H1 (cell line): ENCODE data around the gene RPLP2. TPM values are rescaled to one million over a fixed set of nuclear protein-coding genes. Genes with fewer than 3 reads are reported as not detected.

ENCODE experiments used
- CTCF ChIA-PET: fragments of 300-600 bp; sonication (Branson Sonifier 250); formaldehyde crosslinking; loops from one replicate; lab custom pipeline; 2021; ENCODE audit not compliant: partially characterized antibody; lab: Charles Lee
- POLR2A ChIA-PET: fragments of 300-600 bp; sonication (Branson Sonifier 250); formaldehyde crosslinking; loops from one replicate; lab custom pipeline; 2021; ENCODE audit warnings: inconsistent platforms; ENCODE audit not compliant: partially characterized antibody; lab: Charles Lee
- DNase-seq, 2 experiments: peaks; one replicate each; pipeline versions ENCODE4 v3.0.0 to v3.0.0-alpha.2; 2010 to 2022; ENCODE audit warnings: low spot score in 2 of 2, low read depth in 1 of 2, mixed read lengths in 1 of 2
- FAIRE-seq: peaks from 2 replicates; lab custom pipeline; 2011; peaks lifted over from hg19 to GRCh38; lab: Jason Lieb, UNC
- H2AFZ ChIP-seq: 2 replicates; pipeline ENCODE4 v1.8.1; 2012; ENCODE audit warnings: low read length, inconsistent platforms
- H2AK5ac ChIP-seq: 2 replicates; pipeline ENCODE4 v1.6.1; 2013; ENCODE audit warnings: low read depth, low read length
- H2BK120ac ChIP-seq: replicated peaks from 2 replicates; pipeline ENCODE3; 2013; ENCODE audit warnings: low read depth, low read length, inconsistent platforms
- H2BK12ac ChIP-seq: 2 replicates; pipeline ENCODE4 v1.6.1; 2013; ENCODE audit warnings: low read depth, low read length
- H2BK15ac ChIP-seq: 2 replicates; pipeline ENCODE4 v1.6.1; 2013; ENCODE audit warnings: low read length
- H2BK20ac ChIP-seq: 2 replicates; pipeline ENCODE4 v1.6.1; 2013; ENCODE audit warnings: low read length
- H2BK5ac ChIP-seq: 2 replicates; pipeline ENCODE4 v1.6.1; 2013; ENCODE audit warnings: low read depth, low read length
- H3K14ac ChIP-seq: 2 replicates; pipeline ENCODE4 v1.6.1; 2013; ENCODE audit warnings: inconsistent platforms; ENCODE audit not compliant: insufficient read length
- H3K18ac ChIP-seq: 2 replicates; pipeline ENCODE4 v1.6.1; 2013; ENCODE audit warnings: low read length; ENCODE audit errors: extremely low read depth
- H3K23ac ChIP-seq: 2 replicates; pipeline ENCODE4 v1.6.1; 2013; ENCODE audit warnings: inconsistent platforms; ENCODE audit not compliant: insufficient read length
- H3K23me2 ChIP-seq: 2 replicates; pipeline ENCODE4 v1.6.1; 2013; ENCODE audit warnings: low read depth, low read length
- H3K27ac ChIP-seq: 2 replicates; pipeline ENCODE4 v1.6.1; 2011; ENCODE audit warnings: low read depth, low read length, inconsistent platforms
- H3K27me3 ChIP-seq, 4 experiments: replicated peaks in 1 of 4; 1 replicate in 1 of 4; 2 replicates in 3 of 4; pipeline versions ENCODE4 v1.6.1 to v1.8.1; 2011 to 2013; ENCODE audit warnings: low read length in 3 of 4, mild to moderate bottlenecking in 3 of 4, inconsistent platforms in 2 of 4, mixed read lengths in 2 of 4, moderate library complexity in 1 of 4; ENCODE audit not compliant: control insufficient read depth in 3 of 4, insufficient read depth in 3 of 4; ENCODE audit errors: extremely low read depth in 1 of 4
- H3K36me3 ChIP-seq, 4 experiments: 2 replicates each; pipeline versions ENCODE4 v1.6.1 to v1.8.1; 2011 to 2013; ENCODE audit warnings: mild to moderate bottlenecking in 4 of 4, low read length in 3 of 4, moderate library complexity in 2 of 4, control low read depth in 1 of 4, inconsistent platforms in 1 of 4; ENCODE audit not compliant: insufficient read depth in 4 of 4, control insufficient read depth in 2 of 4
- H3K4ac ChIP-seq: replicated peaks from 2 replicates; pipeline ENCODE3; 2013; ENCODE audit warnings: low read length, low read depth, mixed read lengths, inconsistent platforms; ENCODE audit not compliant: insufficient read length
- H3K4me1 ChIP-seq, 4 experiments: replicated peaks in 1 of 4; 1 replicate in 1 of 4; 2 replicates in 3 of 4; pipeline versions ENCODE4 v1.6.1 to v1.8.1; 2011 to 2013; ENCODE audit warnings: low read length in 3 of 4, inconsistent platforms in 2 of 4, mixed read lengths in 1 of 4; ENCODE audit not compliant: insufficient read depth in 4 of 4, control insufficient read depth in 3 of 4
- H3K4me2 ChIP-seq, 2 experiments: 2 replicates each; pipeline versions ENCODE4 v1.6.1 to v1.8.1; 2011 to 2013; ENCODE audit warnings: low read depth in 2 of 2, low read length in 2 of 2, control low read depth in 1 of 2, inconsistent platforms in 1 of 2, mild to moderate bottlenecking in 1 of 2; ENCODE audit not compliant: insufficient read depth in 1 of 2
- H3K4me3 ChIP-seq, 4 experiments: fragments of 200-600, 300-600 bp in 1 of 4; sonication (generic), shearing (Covaris generic), sonication (Bioruptor Twin) in 1 of 4; 2 replicates each; pipeline versions ENCODE4 v1.5.1 to v1.8.1; 2011 to 2016; ENCODE audit warnings: low read length in 4 of 4, low read depth in 3 of 4, control low read depth in 2 of 4, inconsistent platforms in 2 of 4, mild to moderate bottlenecking in 2 of 4, mixed read lengths in 1 of 4, moderate library complexity in 1 of 4; ENCODE audit not compliant: insufficient read depth in 2 of 4; ENCODE audit errors: extremely low read depth in 1 of 4
- H3K56ac ChIP-seq: replicated peaks from 2 replicates; pipeline ENCODE3; 2013; ENCODE audit warnings: low read depth, mild to moderate bottlenecking, mixed read lengths, low read length, inconsistent platforms; ENCODE audit not compliant: insufficient read length
- H3K79me1 ChIP-seq: 2 replicates; pipeline ENCODE4 v1.6.1; 2013; ENCODE audit warnings: low read depth, low read length, control low read depth
- H3K79me2 ChIP-seq, 2 experiments: 2 replicates each; pipeline versions ENCODE4 v1.6.1 to v1.8.1; 2012 to 2013; ENCODE audit warnings: low read length in 2 of 2, mild to moderate bottlenecking in 2 of 2, inconsistent platforms in 1 of 2; ENCODE audit not compliant: insufficient read depth in 2 of 2, control insufficient read depth in 1 of 2
- H3K9ac ChIP-seq, 4 experiments: replicated peaks in 1 of 4; 1 replicate in 1 of 4; 2 replicates in 3 of 4; pipeline versions ENCODE4 v1.6.1 to v1.8.1; 2011 to 2013; ENCODE audit warnings: low read depth in 3 of 4, low read length in 3 of 4, control low read depth in 2 of 4, mild to moderate bottlenecking in 2 of 4, moderate library complexity in 2 of 4, inconsistent platforms in 1 of 4; ENCODE audit errors: extremely low read depth in 1 of 4
- H3K9me3 ChIP-seq, 2 experiments: 2 replicates each; pipeline versions ENCODE4 v1.6.1 to v1.8.1; 2012 to 2013; ENCODE audit warnings: mild to moderate bottlenecking in 2 of 2, moderate library complexity in 2 of 2, control low read depth in 1 of 2, inconsistent platforms in 1 of 2, low read depth in 1 of 2, low read length in 1 of 2, mixed read lengths in 1 of 2; ENCODE audit not compliant: insufficient read depth in 2 of 2
- H4K20me1 ChIP-seq, 2 experiments: replicated peaks in 1 of 2; 2 replicates each; pipeline versions ENCODE3 to v1.8.1; 2011 to 2013; ENCODE audit warnings: inconsistent platforms in 2 of 2, low read length in 2 of 2, mild to moderate bottlenecking in 1 of 2; ENCODE audit not compliant: insufficient read depth in 2 of 2, control insufficient read depth in 1 of 2
- H4K5ac ChIP-seq: 2 replicates; pipeline ENCODE4 v1.6.1; 2013; ENCODE audit warnings: low read length, low read depth, mixed read lengths, inconsistent platforms; ENCODE audit not compliant: insufficient read length
- H4K8ac ChIP-seq: 2 replicates; pipeline ENCODE4 v1.8.0; 2013; ENCODE audit warnings: mild to moderate bottlenecking, moderate library complexity, low read length, inconsistent platforms; ENCODE audit not compliant: insufficient read depth; ENCODE audit errors: extremely low read depth
- H4K91ac ChIP-seq: replicated peaks from 2 replicates; pipeline ENCODE3; 2013; ENCODE audit warnings: low read length, mixed read lengths, inconsistent platforms; ENCODE audit not compliant: insufficient read length
- CHD2 ChIP-seq: IDR thresholded peaks from 2 replicates; pipeline ENCODE4 v1.6.1; 2012; ENCODE audit warnings: low read length, improper control_type of control experiment
- NANOG ChIP-seq: IDR thresholded peaks from 2 replicates; pipeline ENCODE4 v1.6.1; 2011; ENCODE audit warnings: low read length, low read depth, mild to moderate bottlenecking, inconsistent platforms; ENCODE audit not compliant: insufficient read depth, poor library complexity, severe bottlenecking
- RBBP5 ChIP-seq: IDR thresholded peaks from 2 replicates; pipeline ENCODE4 v1.7.1; 2012; ENCODE audit warnings: low read depth, mild to moderate bottlenecking, inconsistent platforms, low read length, moderate library complexity, borderline replicate concordance
- RFX5 ChIP-seq: IDR thresholded peaks from 2 replicates; pipeline ENCODE4 v1.6.1; 2011; ENCODE audit warnings: low read depth, low read length, improper control_type of control experiment, borderline replicate concordance
- RXRA ChIP-seq: IDR thresholded peaks from 2 replicates; pipeline ENCODE4 v1.6.1; 2011; ENCODE audit warnings: low read depth, mild to moderate bottlenecking, low read length, moderate library complexity; ENCODE audit not compliant: insufficient read depth
- SIN3A ChIP-seq, 2 experiments: IDR thresholded peaks in 1 of 2; conservative IDR thresholded peaks in 1 of 2; 2 replicates each; pipeline ENCODE4 v1.6.1; 2011 to 2012; ENCODE audit warnings: low read length in 2 of 2, improper control_type of control experiment in 1 of 2, low read depth in 1 of 2, mild to moderate bottlenecking in 1 of 2
- SP4 ChIP-seq: IDR thresholded peaks from 2 replicates; pipeline ENCODE4 v1.6.1; 2012; ENCODE audit warnings: low read length, inconsistent platforms
- WGBS, 2 experiments: shearing (Covaris generic) in 1 of 2; methylation state at CpG; one replicate each; pipeline versions ENCODE4 v1.1.6 to v1.1.7; 2013 to 2015; ENCODE audit warnings: low lambda C conversion rate in 2 of 2, mixed read lengths in 2 of 2, inconsistent platforms in 1 of 2, low coverage in 1 of 2, missing lambda C conversion rate in 1 of 2; ENCODE audit not compliant: insufficient replicate concordance in 2 of 2, insufficient coverage in 1 of 2, insufficient read length in 1 of 2; ENCODE audit errors: extremely low coverage in 1 of 2, missing lambda C conversion rate in 1 of 2; 5-methylcytosine and 5-hydroxymethylcytosine counted together
- polyA plus RNA-seq, 7 experiments: library from polyadenylated mRNA; depleted of rRNA in 3 of 7; stranded (reverse) in 5 of 7; unstranded in 2 of 7; fragments of >200 nt in 5 of 7; fragments of 200-250 nt in 2 of 7; gene quantifications; 1 replicate in 5 of 7; 2 replicates in 1 of 7; 4 replicates in 1 of 7; pipeline versions ENCODE4 v1.2.1 to v1.2.3, GENCODE V29; 2011 to 2013; ENCODE audit warnings: missing spikeins in 2 of 7, mixed read lengths in 2 of 7
- total RNA-seq: library from RNA; stranded (reverse); fragmentation: NEBNext Ultra II Directional; extraction: Animal tissue kit (Norgen Biotek cat#: 25700); gene quantifications from 2 replicates; pipeline ENCODE4 v1.2.1, GENCODE V29; 2021
- TF ChIP-seq, protein P1 (sequence below): IDR thresholded peaks from 2 replicates; pipeline ENCODE4 v1.6.1; 2012; ENCODE audit warnings: low read length, inconsistent platforms

The RPLP2 gene
- total and polyA plus RNA-seq, 2 of the 8 experiments (the other 6 are each of a cell fraction or from before 2014, with no cell fraction given): 1,789 to 2,106 TPM

DNA sequence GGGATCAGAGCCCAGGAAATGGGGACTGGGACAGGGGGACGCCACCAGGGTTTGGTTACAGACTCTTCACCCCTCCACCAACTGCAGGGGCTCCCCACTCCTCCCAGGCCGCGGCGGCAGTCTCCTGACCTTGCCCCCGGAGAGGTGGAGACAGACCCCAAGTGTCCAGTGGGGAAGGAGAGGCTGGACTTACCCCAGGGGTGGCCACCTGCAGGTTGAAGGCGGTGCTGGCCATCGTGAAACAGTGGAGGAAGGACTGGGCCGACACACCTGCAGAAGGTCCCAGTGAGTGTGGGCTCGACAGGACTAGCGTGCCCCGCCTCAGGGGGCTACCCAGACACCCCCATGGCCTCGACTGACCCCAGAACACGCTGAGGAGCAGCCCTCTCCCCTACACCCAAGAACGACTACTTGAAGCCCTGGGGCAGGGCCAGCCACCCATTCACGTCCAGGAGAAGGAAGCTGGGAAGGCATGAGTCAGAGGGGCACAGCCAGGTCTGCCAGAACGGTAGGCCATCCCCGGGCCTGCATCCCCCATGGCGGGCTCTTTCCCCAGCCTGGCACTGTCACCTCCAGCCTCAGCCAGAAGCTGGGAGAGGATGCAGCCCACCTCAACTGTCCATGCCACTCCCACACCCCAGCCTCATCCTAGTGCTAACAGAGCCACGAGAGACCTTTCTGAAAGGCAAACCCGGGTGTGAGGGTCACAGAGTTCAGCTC is 34.7 kb upstream of the RPLP2 start:
- H4K20me1 ChIP-seq: peaks cover 16 to 32% of the 10 kb centered on the region in 2 experiments
- no peak overlapping the region for H2BK15ac ChIP-seq
- DNase-seq (no peak), FAIRE-seq (no peak)
- H2BK20ac ChIP-seq: no peak overlapping the region
- peaks cover 0 to 15% (median 7%) of the 10 kb centered on the region in 4 experiments; a peak in 6 of 7 replicates for H3K4me1 ChIP-seq
- H3K9ac ChIP-seq: no peak overlapping the region
- H3K79me2 ChIP-seq: peaks cover 7 to 43% of the 10 kb centered on the region in 2 experiments; a peak in 3 of 4 replicates
- H4K5ac ChIP-seq: no peak overlapping the region
- peaks cover 13% of the 10 kb centered on the region; the same call in 1 of the 2 replicates for H3K23me2 ChIP-seq
- WGBS, 2 experiments: 90% methylated on average over 19 of the region's 20 CpGs; no CpG with 5 or more reads in 1 of the 2 experiments
- no peaks in the 10 kb centered on the region for H3K9me3 ChIP-seq
- ChIA-PET POLR2A (interaction anchor here (0.7 to 35.3 kb wide), 7 partner anchors 8 to 50 kb away, joined by 3 to 636 read pairs (median 6); partner anchors contain the start of genes CEND1 and TALDO1), CTCF (interaction anchor here (0.5 to 2.9 kb wide), 11 partner anchors 9 to 197 kb away, joined by 3 to 15 read pairs (median 4); no protein-coding TSS in a partner anchor)
- H3K56ac ChIP-seq: no peak overlapping the region
- peak overlapping the region in 1 of 2 experiments; percentile 86; a peak in 1 of 4 replicates for H3K4me2 ChIP-seq
- no peak overlapping the region for H3K14ac ChIP-seq
- H2BK120ac ChIP-seq: no peak overlapping the region
- no peak overlapping the region for H4K91ac ChIP-seq
- H3K27me3 ChIP-seq: no peaks in the 10 kb centered on the region
- H3K18ac ChIP-seq: no peak overlapping the region
- no peak overlapping the region for H3K4ac ChIP-seq
- H3K27ac ChIP-seq: no peak overlapping the region
- no peak overlapping the region for H2AK5ac ChIP-seq
- H2BK12ac ChIP-seq: no peak overlapping the region
- H2AFZ ChIP-seq: no peak overlapping the region
- H3K79me1 ChIP-seq: 0 out of 2 replicates have a peak, but pooled peaks cover 6% of the 10 kb centered on the region
- H4K8ac ChIP-seq: no peak overlapping the region
- peaks cover 4 to 19% (median 14%) of the 10 kb centered on the region in 4 experiments; a peak in 7 of 8 replicates for H3K36me3 ChIP-seq
- H2BK5ac ChIP-seq: no peak overlapping the region; the same call in 1 of the 2 replicates
- 0 out of 8 replicates have a peak overlapping the region, but pooled peaks of 1 of the 4 experiments have one; percentile 26 for H3K4me3 ChIP-seq
- no peak overlapping the region for H3K23ac ChIP-seq
- no peak for TF ChIP-seq RBBP5
- no peak for TF ChIP-seq RXRA
- no peak for TF ChIP-seq CHD2
- TF ChIP-seq, protein P1, sequence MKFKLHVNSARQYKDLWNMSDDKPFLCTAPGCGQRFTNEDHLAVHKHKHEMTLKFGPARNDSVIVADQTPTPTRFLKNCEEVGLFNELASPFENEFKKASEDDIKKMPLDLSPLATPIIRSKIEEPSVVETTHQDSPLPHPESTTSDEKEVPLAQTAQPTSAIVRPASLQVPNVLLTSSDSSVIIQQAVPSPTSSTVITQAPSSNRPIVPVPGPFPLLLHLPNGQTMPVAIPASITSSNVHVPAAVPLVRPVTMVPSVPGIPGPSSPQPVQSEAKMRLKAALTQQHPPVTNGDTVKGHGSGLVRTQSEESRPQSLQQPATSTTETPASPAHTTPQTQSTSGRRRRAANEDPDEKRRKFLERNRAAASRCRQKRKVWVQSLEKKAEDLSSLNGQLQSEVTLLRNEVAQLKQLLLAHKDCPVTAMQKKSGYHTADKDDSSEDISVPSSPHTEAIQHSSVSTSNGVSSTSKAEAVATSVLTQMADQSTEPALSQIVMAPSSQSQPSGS: no peak
- TF ChIP-seq RFX5: no peak
- no peak for TF ChIP-seq SP4
- TF ChIP-seq NANOG: no peak
- no peak for TF ChIP-seq SIN3A (conservative IDR thresholded peaks at IDR 0.05 in 1 of 2, IDR thresholded peaks at IDR 0.05 in 1 of 2; ENCODE audit: low read depth in 1 of 2, low read length in 2 of 2)
